Erythroblast (primary cell): ENCODE data around the gene ADORA2A.

Source experiments
- GATA1 ChIP-seq: IDR thresholded peaks from 2 replicates; pipeline ENCODE4 v1.6.1; 2011; ENCODE audit warnings: low read depth, mild to moderate bottlenecking, control low read depth, low read length, moderate library complexity
- POLR2A ChIP-seq: IDR thresholded peaks from 2 replicates; pipeline ENCODE4 v1.6.1; 2011; ENCODE audit warnings: mild to moderate bottlenecking, low read length

DNA sequence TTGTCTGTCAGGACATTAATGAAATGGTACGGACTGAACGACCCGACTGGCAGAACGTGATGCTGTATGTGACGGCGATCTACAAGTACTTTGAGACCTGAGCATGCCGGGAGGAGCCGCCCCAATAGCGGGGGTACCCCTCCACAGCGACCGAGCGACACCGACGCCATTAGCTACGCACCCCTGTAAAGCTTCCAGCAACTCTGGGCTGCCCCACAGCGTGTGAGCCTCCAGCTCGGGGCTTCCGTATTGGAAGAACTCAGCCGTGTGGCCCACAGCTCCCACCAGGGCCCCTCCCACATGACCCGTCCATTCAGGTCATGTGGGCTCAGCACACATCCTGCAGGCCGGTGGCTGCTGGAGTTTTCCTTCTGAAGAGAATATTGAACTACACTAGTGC, 12.9 kb upstream of the ADORA2A start:
- TF ChIP-seq GATA1 (no peak), POLR2A (no peak)
